ENCODE data around the gene AHDC1. TPM values are rescaled to one million over a fixed set of nuclear protein-coding genes. Genes with fewer than 3 reads are reported as not detected.
"Not testable (repeated sequence)": the region's sequence is repeated elsewhere in the genome, so short reads cannot be mapped to it uniquely, and the experiment has no call there.

Gene AHDC1
- total and polyA plus RNA-seq, 10 of the 15 experiments (the other 5 are each of a cell fraction or from before 2014, with no cell fraction given), result 0.21 to 13.0 (median 1.4) TPM

GRCh38 chr1:27503033-27503432, 100.9 kb downstream of the AHDC1 start:
- WGBS (ENCODE audit: insufficient coverage, insufficient replicate concordance, low lambda C conversion rate, missing lambda C conversion rate), result 100% methylated on average over 2 of the region's 2 CpGs
- RAD21 ChIA-PET (ENCODE audit: unreplicated experiment), result interaction anchor here (1.2 kb wide), 1 partner anchor 87 kb away, joined by 4 read pairs; no protein-coding TSS in a partner anchor
- in situ Hi-C loops (cut with MboI) (no loop called here), intact Hi-C loops (cut with micrococcal nuclease; ENCODE audit: unreplicated experiment) (no loop called here)
- no TSS peak for BruUV-seq (replicated peaks)
- Histone ChIP-seq H2AFZ (ENCODE audit: control insufficient read depth, low read depth, low read length) (no peak overlapping the region), H3K79me2 (ENCODE audit: control insufficient read depth, insufficient read depth, low read length) (no peaks in the 10 kb centered on the region), H3K9me3 (replicated peaks; ENCODE audit: control insufficient read depth, insufficient read depth, low read length) (no peaks in the 10 kb centered on the region), H3K36me3 (ENCODE audit: control insufficient read depth in 2 of 2, insufficient read depth in 2 of 2, low read length in 1 of 2) (no peaks in the 10 kb centered on the region), H3K4me3 (no peak overlapping the region), H3K27ac (ENCODE audit: control insufficient read depth, insufficient read depth) (no peak overlapping the region), H3K27me3 (replicated peaks in 1 of 2; ENCODE audit: control insufficient read depth in 2 of 2, insufficient read depth in 2 of 2, low read length in 1 of 2) (no peaks in the 10 kb centered on the region), H3K4me2 (ENCODE audit: control insufficient read depth, insufficient read depth) (no peak overlapping the region), H3K4me1 (ENCODE audit: control insufficient read depth, insufficient read depth, low read length) (no peaks in the 10 kb centered on the region), H4K20me1 (ENCODE audit: control insufficient read depth, insufficient read depth) (no peaks in the 10 kb centered on the region), H3K9ac (ENCODE audit: control insufficient read depth, insufficient read depth, low read length) (no peak overlapping the region)
- TF ChIP-seq BCL11A (IDR thresholded peaks at IDR 0.05; ENCODE audit: low read depth, low read length), result no peak
- TF ChIP-seq ZNF687 (IDR thresholded peaks at IDR 0.05), result no peak
- CTCF ChIA-PET, result interaction anchor here (0.7 to 1.2 kb wide), 2 partner anchors 13 to 53 kb away, joined by 3 to 4 read pairs; partner anchors contain the start of gene WASF2
- DNase-seq (ENCODE audit: low read depth, low spot score) (no peak), FAIRE-seq (no peak), ATAC-seq (no peak)
- POLR2A ChIA-PET, result no interaction called here
- SMC1A ChIA-PET (ENCODE audit: uncharacterized antibody, unreplicated experiment), result interaction anchor here (1.1 kb wide), 1 partner anchor 72 kb away, joined by 3 read pairs; no protein-coding TSS in a partner anchor

- H3K27ac ChIP-seq (ENCODE audit: control insufficient read depth, insufficient read depth); H3K36me3 ChIP-seq (ENCODE audit: control insufficient read depth in 2 of 2, insufficient read depth in 2 of 2, low read length in 1 of 2); ATAC-seq; intact Hi-C loops (cut with micrococcal nuclease; ENCODE audit: unreplicated experiment); H3K9me3 ChIP-seq (replicated peaks; ENCODE audit: control insufficient read depth, insufficient read depth, low read length); in situ Hi-C loops (cut with MboI); H3K27me3 ChIP-seq (replicated peaks in 1 of 2; ENCODE audit: control insufficient read depth in 2 of 2, insufficient read depth in 2 of 2, low read length in 1 of 2); CTCF ChIA-PET; H3K4me1 ChIP-seq (ENCODE audit: control insufficient read depth, insufficient read depth, low read length); H2AFZ ChIP-seq (ENCODE audit: control insufficient read depth, low read depth, low read length); H4K20me1 ChIP-seq (ENCODE audit: control insufficient read depth, insufficient read depth); SMC1A ChIA-PET (ENCODE audit: uncharacterized antibody, unreplicated experiment); BruUV-seq (replicated peaks); FAIRE-seq; DNase-seq (ENCODE audit: low read depth, low spot score); H3K4me2 ChIP-seq (ENCODE audit: control insufficient read depth, insufficient read depth); H3K4me3 ChIP-seq; H3K79me2 ChIP-seq (ENCODE audit: control insufficient read depth, insufficient read depth, low read length); H3K9ac ChIP-seq (ENCODE audit: control insufficient read depth, insufficient read depth, low read length): not testable (repeated sequence)
- POLR2A ChIA-PET, result interaction anchor here (0.7 kb wide), 1 partner anchor 165 kb away, joined by 7 read pairs; no protein-coding TSS in a partner anchor
- 96% methylated on average over 2 of the region's 2 CpGs for WGBS (ENCODE audit: insufficient coverage, insufficient replicate concordance, low lambda C conversion rate, missing lambda C conversion rate)
- RAD21 ChIA-PET (ENCODE audit: unreplicated experiment), result interaction anchor here (1.6 kb wide), 1 partner anchor 11 kb away, joined by 4 read pairs; the partner anchor contains the start of gene WASF2
Observed at GRCh38 chr1:27501159-27501558, 102.8 kb downstream of the AHDC1 start.
